IMR-90 (cell line): ENCODE data around the gene CEP41. TPM values are rescaled to one million over a fixed set of nuclear protein-coding genes. Genes with fewer than 3 reads are reported as not detected.

ENCODE experiments used
- ATAC-seq: fragments of 200-7000 bp; cut with Tn5 transposase; 2 replicates; pipeline ENCODE4 v1.9.1; 2020; ENCODE audit warnings: low read depth, mild to moderate bottlenecking, moderate library complexity
- BruUV-seq: library from RNA; stranded (reverse); fragments of 400-500 nt; replicated peaks from 2 replicates; lab custom pipeline; 2021; lab: Mats Ljungman, UMichigan
- CTCF ChIA-PET: fragments of 300-600 bp; formaldehyde crosslinking; extraction: SDS; loops from one replicate; lab custom pipeline; 2021; ENCODE audit warnings: antibody characterized with exemption; lab: Yijun Ruan, JAX
- POLR2A ChIA-PET: fragments of 300-600 bp; sonication (Branson Sonifier 250); formaldehyde crosslinking; loops from one replicate; lab custom pipeline; 2022; ENCODE audit warnings: antibody characterized with exemption; ENCODE audit not compliant: unreplicated experiment; lab: Charles Lee
- DNase-seq: peaks from one replicate; pipeline ENCODE4 v3.0.0; 2013
- H2AFZ ChIP-seq: replicated peaks from 2 replicates; pipeline ENCODE3; 2013; ENCODE audit warnings: low read length, mild to moderate bottlenecking; ENCODE audit not compliant: poor library complexity
- H2AK5ac ChIP-seq: 2 replicates; pipeline ENCODE4 v1.6.1; 2013; ENCODE audit warnings: low read depth, low read length, inconsistent platforms
- H2AK9ac ChIP-seq: replicated peaks from 2 replicates; pipeline ENCODE3; 2013; ENCODE audit warnings: mild to moderate bottlenecking, low read depth, low read length, moderate library complexity; ENCODE audit not compliant: poor library complexity
- H2BK120ac ChIP-seq: 2 replicates; pipeline ENCODE4 v1.6.1; 2013; ENCODE audit warnings: low read depth, low read length, inconsistent platforms
- H2BK15ac ChIP-seq: 3 replicates; pipeline ENCODE4 v1.6.1; 2013; ENCODE audit warnings: low read depth, low read length, inconsistent platforms
- H2BK20ac ChIP-seq: 2 replicates; pipeline ENCODE4 v1.6.1; 2013; ENCODE audit warnings: low read depth, mild to moderate bottlenecking, inconsistent platforms, low read length, moderate library complexity
- H2BK5ac ChIP-seq: 2 replicates; pipeline ENCODE4 v1.6.1; 2013; ENCODE audit warnings: mild to moderate bottlenecking, low read depth, low read length, inconsistent platforms; ENCODE audit not compliant: poor library complexity, severe bottlenecking
- H3K14ac ChIP-seq: replicated peaks from 2 replicates; pipeline ENCODE4 v1.6.1; 2013; ENCODE audit warnings: low read depth, low read length, inconsistent platforms
- H3K18ac ChIP-seq: 2 replicates; pipeline ENCODE4 v1.6.1; 2013; ENCODE audit warnings: low read depth, low read length, control low read depth
- H3K23ac ChIP-seq: 2 replicates; pipeline ENCODE4 v1.6.1; 2013; ENCODE audit warnings: low read depth, low read length, inconsistent platforms
- H3K27ac ChIP-seq: 2 replicates; pipeline ENCODE4 v1.5.1; 2013; ENCODE audit warnings: mild to moderate bottlenecking, control low read depth, low read length; ENCODE audit not compliant: insufficient read depth
- H3K27me3 ChIP-seq: 2 replicates; pipeline ENCODE4 v1.6.1; 2013; ENCODE audit warnings: low read length; ENCODE audit not compliant: control insufficient read depth, insufficient read depth
- H3K36me3 ChIP-seq: 2 replicates; pipeline ENCODE4 v1.6.1; 2013; ENCODE audit warnings: low read length, mixed read lengths; ENCODE audit not compliant: control insufficient read depth, insufficient read depth
- H3K4ac ChIP-seq: 2 replicates; pipeline ENCODE4 v1.6.1; 2013; ENCODE audit warnings: low read depth, low read length, inconsistent platforms
- H3K4me1 ChIP-seq: 2 replicates; pipeline ENCODE4 v1.6.1; 2013; ENCODE audit warnings: low read length, mixed read lengths; ENCODE audit not compliant: control insufficient read depth, insufficient read depth
- H3K4me2 ChIP-seq: 2 replicates; pipeline ENCODE4 v1.6.1; 2013; ENCODE audit warnings: low read depth, mild to moderate bottlenecking, control low read depth, low read length, moderate library complexity
- H3K4me3 ChIP-seq: 2 replicates; pipeline ENCODE4 v1.5.1; 2013; ENCODE audit warnings: low read depth, mild to moderate bottlenecking, control low read depth, low read length, moderate library complexity; ENCODE audit not compliant: insufficient read depth
- H3K56ac ChIP-seq: 2 replicates; pipeline ENCODE4 v1.6.1; 2013; ENCODE audit warnings: low read length, inconsistent platforms; ENCODE audit not compliant: insufficient read depth; ENCODE audit errors: extremely low read depth
- H3K79me1 ChIP-seq, 2 experiments: 2 replicates each; pipeline ENCODE4 v1.6.1; 2013; ENCODE audit warnings: low read length in 2 of 2, inconsistent platforms in 1 of 2, low read depth in 1 of 2
- H3K9ac ChIP-seq: 2 replicates; pipeline ENCODE4 v1.6.1; 2013; ENCODE audit warnings: low read depth, low read length, control low read depth
- H3K9me1 ChIP-seq: 2 replicates; pipeline ENCODE4 v1.6.1; 2013; ENCODE audit warnings: low read length, inconsistent platforms; ENCODE audit not compliant: insufficient read depth
- H3K9me3 ChIP-seq: 2 replicates; pipeline ENCODE4 v1.6.1; 2013; ENCODE audit warnings: low read length; ENCODE audit not compliant: control insufficient read depth, insufficient read depth
- H4K20me1 ChIP-seq: 2 replicates; pipeline ENCODE4 v1.6.1; 2013; ENCODE audit warnings: low read length, inconsistent platforms; ENCODE audit not compliant: insufficient read depth
- H4K5ac ChIP-seq: 2 replicates; pipeline ENCODE4 v1.6.1; 2013; ENCODE audit warnings: mild to moderate bottlenecking, low read depth, low read length, control low read depth
- H4K8ac ChIP-seq, 2 experiments: 2 replicates each; pipeline ENCODE4 v1.6.1; 2013; ENCODE audit warnings: low read depth in 2 of 2, low read length in 2 of 2, control low read depth in 1 of 2, inconsistent platforms in 1 of 2
- H4K91ac ChIP-seq: 2 replicates; pipeline ENCODE4 v1.6.1; 2013; ENCODE audit warnings: low read depth, low read length, inconsistent platforms; ENCODE audit not compliant: insufficient read depth
- BHLHE40 ChIP-seq: fragments of 150-350 bp; IDR thresholded peaks from 2 replicates; pipeline ENCODE4 v1.6.1; 2016; ENCODE audit warnings: mild to moderate bottlenecking, low read depth, low read length
- CEBPB ChIP-seq: IDR thresholded peaks from 2 replicates; pipeline ENCODE4 v1.6.1; 2012; ENCODE audit warnings: low read depth, low read length, improper control_type of control experiment
- CHD1 ChIP-seq: IDR thresholded peaks from 2 replicates; pipeline ENCODE4 v1.6.1; 2012; ENCODE audit warnings: low read depth, low read length, improper control_type of control experiment
- MAFK ChIP-seq: IDR thresholded peaks from 2 replicates; pipeline ENCODE4 v1.6.1; 2012; ENCODE audit warnings: low read depth, low read length, improper control_type of control experiment
- MXI1 ChIP-seq: IDR thresholded peaks from 2 replicates; pipeline ENCODE4 v1.6.1; 2012; ENCODE audit warnings: low read depth, mild to moderate bottlenecking, low read length, moderate library complexity, borderline replicate concordance
- NFE2L2 ChIP-seq: fragments of 150-350 bp; IDR thresholded peaks from 2 replicates; pipeline ENCODE4 v1.6.1; 2016; ENCODE audit warnings: low read depth, mild to moderate bottlenecking, low read length
- POLR2A ChIP-seq: IDR thresholded peaks from 2 replicates; pipeline ENCODE4 v1.6.1; 2012; ENCODE audit warnings: mild to moderate bottlenecking, low read depth, low read length
- RFX5 ChIP-seq: IDR thresholded peaks from 2 replicates; pipeline ENCODE4 v1.8.0; 2012; ENCODE audit warnings: low read depth, mild to moderate bottlenecking, low read length, moderate library complexity
- WGBS, 2 experiments: methylation state at CpG; one replicate each; pipeline versions ENCODE4 v1.1.5 to v1.1.7; 2013; ENCODE audit warnings: missing lambda C conversion rate in 2 of 2; ENCODE audit not compliant: insufficient read length in 1 of 2; ENCODE audit errors: extremely low coverage in 2 of 2; 5-methylcytosine and 5-hydroxymethylcytosine counted together
- dilution Hi-C: fragments of 300-500 bp; cut with HindIII; formaldehyde crosslinking; loops from one replicate; pipeline ENCODE4 v1.14.3; 2018; ENCODE audit warnings: low sequenced_read_pairs; ENCODE audit not compliant: unreplicated experiment
- in situ Hi-C: fragments of 300-500 bp; cut with MboI; formaldehyde crosslinking; loops from 3 replicates; pipeline ENCODE4 v1.14.3; 2019; ENCODE audit warnings: low sequenced_read_pairs, inconsistent platforms, mixed read lengths
- intact Hi-C: fragments of 100-400 bp; cut with micrococcal nuclease; formaldehyde crosslinking; loops from 2 replicates; pipeline ENCODE4 v1.10.0; 2022
- polyA plus RNA-seq, 3 experiments: library from polyadenylated mRNA; depleted of rRNA; stranded (reverse); fragments of >200 nt; gene quantifications; 2 replicates each; pipeline ENCODE4 v1.2.3, GENCODE V29; 2012; ENCODE audit warnings: low replicate concordance in 1 of 3
- total RNA-seq: library from RNA; depleted of rRNA; stranded (reverse); fragments of >200 nt; gene quantifications from 2 replicates; pipeline ENCODE4 v1.2.3, GENCODE V29; 2012
- TF ChIP-seq, protein P1 (sequence below): fragments of 150-350 bp; IDR thresholded peaks from 2 replicates; pipeline ENCODE4 v1.6.1; 2016; ENCODE audit warnings: low read depth, mild to moderate bottlenecking, low read length, moderate library complexity, borderline replicate concordance
- TF ChIP-seq, protein P2 (sequence below): fragments of 150-350 bp; IDR thresholded peaks from 2 replicates; pipeline ENCODE4 v1.6.1; 2017; ENCODE audit warnings: mild to moderate bottlenecking, antibody characterized with exemption, low read length, low read depth

CEP41 gene
- total and polyA plus RNA-seq, 2 of the 4 experiments (the other 2 are of a cell fraction), result 12.2 to 21.9 TPM

DNA sequence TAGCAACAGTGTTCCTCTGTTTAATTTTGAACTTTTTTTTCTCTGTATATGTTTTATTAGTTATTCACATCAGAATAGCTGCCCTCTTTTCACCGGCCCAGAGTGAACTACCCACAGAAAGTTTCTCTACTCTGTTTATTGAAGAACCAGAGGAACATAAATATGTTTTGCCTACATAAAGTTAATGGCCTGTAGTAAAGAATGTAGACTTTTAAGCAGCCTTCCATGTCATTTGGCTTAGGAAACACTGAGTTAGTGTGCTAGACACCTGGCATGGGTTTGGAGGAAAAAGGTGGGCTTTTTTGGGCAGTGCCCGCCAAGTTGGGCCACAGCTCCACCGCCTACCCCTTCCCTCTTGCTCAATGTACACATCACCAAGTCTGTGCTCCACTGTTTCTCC is 42.2 kb upstream of the CEP41 start:
- Histone ChIP-seq H2BK5ac (no peak overlapping the region), H3K4me2 (no peak overlapping the region), H4K5ac (no peak overlapping the region), H3K27ac (no peak overlapping the region), H4K91ac (no peak overlapping the region), H3K56ac (no peak overlapping the region), H4K8ac (no peak overlapping the region), H3K79me1 (no peaks in the 10 kb centered on the region), H2BK15ac (no peak overlapping the region), H2BK120ac (no peak overlapping the region), H3K36me3 (no peaks in the 10 kb centered on the region), H3K9me3 (no peaks in the 10 kb centered on the region), H3K23ac (no peak overlapping the region), H3K27me3 (peaks cover 5% of the 10 kb centered on the region), H3K4ac (no peak overlapping the region), H2AK5ac (no peak overlapping the region), H3K14ac (no peak overlapping the region), H3K4me3 (no peak overlapping the region), H2AK9ac (no peak overlapping the region), H3K4me1 (no peaks in the 10 kb centered on the region), H2BK20ac (no peak overlapping the region), H2AFZ (no peak overlapping the region), H3K9ac (no peak overlapping the region), H3K9me1 (no peaks in the 10 kb centered on the region), H4K20me1 (no peaks in the 10 kb centered on the region), H3K18ac (no peak overlapping the region)
- POLR2A ChIA-PET, result no interaction called here
- TF ChIP-seq MXI1 (no peak), CEBPB (no peak), POLR2A (no peak), CHD1 (no peak), BHLHE40 (no peak), RFX5 (no peak), NFE2L2 (no peak), MAFK (no peak)
- TF ChIP-seq, protein P1, sequence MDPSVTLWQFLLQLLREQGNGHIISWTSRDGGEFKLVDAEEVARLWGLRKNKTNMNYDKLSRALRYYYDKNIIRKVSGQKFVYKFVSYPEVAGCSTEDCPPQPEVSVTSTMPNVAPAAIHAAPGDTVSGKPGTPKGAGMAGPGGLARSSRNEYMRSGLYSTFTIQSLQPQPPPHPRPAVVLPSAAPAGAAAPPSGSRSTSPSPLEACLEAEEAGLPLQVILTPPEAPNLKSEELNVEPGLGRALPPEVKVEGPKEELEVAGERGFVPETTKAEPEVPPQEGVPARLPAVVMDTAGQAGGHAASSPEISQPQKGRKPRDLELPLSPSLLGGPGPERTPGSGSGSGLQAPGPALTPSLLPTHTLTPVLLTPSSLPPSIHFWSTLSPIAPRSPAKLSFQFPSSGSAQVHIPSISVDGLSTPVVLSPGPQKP, result no peak
- TF ChIP-seq, protein P2, sequence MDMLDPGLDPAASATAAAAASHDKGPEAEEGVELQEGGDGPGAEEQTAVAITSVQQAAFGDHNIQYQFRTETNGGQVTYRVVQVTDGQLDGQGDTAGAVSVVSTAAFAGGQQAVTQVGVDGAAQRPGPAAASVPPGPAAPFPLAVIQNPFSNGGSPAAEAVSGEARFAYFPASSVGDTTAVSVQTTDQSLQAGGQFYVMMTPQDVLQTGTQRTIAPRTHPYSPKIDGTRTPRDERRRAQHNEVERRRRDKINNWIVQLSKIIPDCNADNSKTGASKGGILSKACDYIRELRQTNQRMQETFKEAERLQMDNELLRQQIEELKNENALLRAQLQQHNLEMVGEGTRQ, result no peak
- in situ Hi-C loops (loop anchor here (10.0 kb wide), 1 partner anchor 408 kb away; the partner anchor contains the start of gene KLHDC10), intact Hi-C loops (no loop called here), dilution Hi-C loops (no loop called here)
- DNase-seq (no peak), ATAC-seq (no peak)
- CTCF ChIA-PET, result no interaction called here
- BruUV-seq, result no TSS peak
- no CpG with 5 or more reads among the region's 3 CpGs for WGBS, 2 experiments
